HepG2 (cell line): Measurements from ENCODE around the gene STIP1. TPM values are rescaled to one million over a fixed set of nuclear protein-coding genes. Genes with fewer than 3 reads are reported as not detected.
A peak's percentile ranks its signal among the peaks of the same experiment; 100 is the strongest.

Experiments used
- AGO2 ChIP-seq: fragments of 200-400 bp; formaldehyde crosslinking; optimal IDR thresholded peaks from 2 replicates; pipeline ENCODE3; 2017; ENCODE audit warnings: mild to moderate bottlenecking, low read depth, low read length, moderate library complexity
- ATAD3A ChIP-seq: sonication (generic); formaldehyde crosslinking; IDR thresholded peaks from 2 replicates; pipeline ENCODE4 v1.4.0; 2020; ENCODE audit warnings: missing genetic modification reagents
- CCAR2 ChIP-seq: fragments of 200-400 bp; formaldehyde crosslinking; optimal IDR thresholded peaks from 2 replicates; pipeline ENCODE3; 2018; ENCODE audit warnings: low read depth, mild to moderate bottlenecking, low read length, moderate library complexity
- DZIP1 ChIP-seq: sonication (generic); formaldehyde crosslinking; IDR thresholded peaks from 2 replicates; pipeline ENCODE4 v1.5.0; 2020; ENCODE audit warnings: mild to moderate bottlenecking, missing genetic modification reagents
- HNRNPL ChIP-seq: fragments of 200-400 bp; formaldehyde crosslinking; IDR thresholded peaks from 2 replicates; pipeline ENCODE4 v1.6.1; 2017; ENCODE audit warnings: mild to moderate bottlenecking, low read depth, low read length
- MYNN ChIP-seq: sonication (generic); formaldehyde crosslinking; IDR thresholded peaks from 2 replicates; pipeline ENCODE4 v1.4.0; 2020; ENCODE audit warnings: mild to moderate bottlenecking, low read depth, missing genetic modification reagents
- NFE2L1 ChIP-seq: sonication (generic); formaldehyde crosslinking; IDR thresholded peaks from 2 replicates; pipeline ENCODE4 v1.4.0; 2020; ENCODE audit warnings: missing genetic modification reagents, mild to moderate bottlenecking, borderline replicate concordance
- POGZ ChIP-seq: sonication (generic); formaldehyde crosslinking; IDR thresholded peaks from 2 replicates; pipeline ENCODE4 v1.4.0; 2020; ENCODE audit warnings: mild to moderate bottlenecking, missing genetic modification reagents
- RNF2 ChIP-seq: fragments of 450-650 bp; conservative IDR thresholded peaks from 2 replicates; pipeline ENCODE4 v1.6.1; 2016; ENCODE audit warnings: low read depth
- SKIL ChIP-seq: sonication (generic); formaldehyde crosslinking; IDR thresholded peaks from 2 replicates; pipeline ENCODE4 v1.8.0; 2022; ENCODE audit warnings: missing genetic modification reagents, mild to moderate bottlenecking, moderate library complexity, borderline replicate concordance
- TAF1 ChIP-seq: sonication (generic); formaldehyde crosslinking; IDR thresholded peaks from 2 replicates; pipeline ENCODE4 v1.4.0; 2020; ENCODE audit warnings: missing genetic modification reagents
- TFDP1 ChIP-seq: IDR thresholded peaks from 2 replicates; pipeline ENCODE4 v1.6.1; 2016; ENCODE audit warnings: missing compliant biosample characterization, missing genetic modification reagents, borderline replicate concordance
- ZBTB14 ChIP-seq: sonication (generic); formaldehyde crosslinking; IDR thresholded peaks from 2 replicates; pipeline ENCODE4 v1.4.0; 2020; ENCODE audit warnings: missing genetic modification reagents
- ZBTB42 ChIP-seq: sonication (generic); formaldehyde crosslinking; IDR thresholded peaks from 2 replicates; pipeline ENCODE4 v1.5.0; 2020; ENCODE audit warnings: mild to moderate bottlenecking, missing genetic modification reagents
- ZFP82 ChIP-seq: sonication (generic); formaldehyde crosslinking; IDR thresholded peaks from 2 replicates; pipeline ENCODE4 v1.5.1; 2020; ENCODE audit warnings: mild to moderate bottlenecking, missing genetic modification reagents, borderline replicate concordance
- ZNF10 ChIP-seq: sonication (generic); formaldehyde crosslinking; IDR thresholded peaks from 2 replicates; pipeline ENCODE4 v1.4.0; 2020; ENCODE audit warnings: mild to moderate bottlenecking, low read depth, missing genetic modification reagents, borderline replicate concordance
- ZNF136 ChIP-seq: sonication (generic); formaldehyde crosslinking; IDR thresholded peaks from 2 replicates; pipeline ENCODE4 v1.8.1; 2022; ENCODE audit warnings: low read depth, mild to moderate bottlenecking, moderate library complexity, missing genetic modification reagents
- ZNF510 ChIP-seq: sonication (generic); formaldehyde crosslinking; IDR thresholded peaks from 2 replicates; pipeline ENCODE4 v1.4.0; 2020; ENCODE audit warnings: low read depth, mild to moderate bottlenecking, missing genetic modification reagents
- ZNF550 ChIP-seq: sonication (generic); formaldehyde crosslinking; IDR thresholded peaks from 2 replicates; pipeline ENCODE4 v1.4.0; 2020; ENCODE audit warnings: mild to moderate bottlenecking, missing genetic modification reagents, borderline replicate concordance
- polyA plus RNA-seq, 8 experiments: library from polyadenylated mRNA; depleted of rRNA in 3 of 8; stranded (reverse) in 7 of 8; unstranded in 1 of 8; fragments of >200 nt; fragmentation: Illumina TruSeq in 4 of 8; extraction: Trizol in 4 of 8; gene quantifications; 2 replicates each; pipeline versions ENCODE4 v1.2.1 to v1.2.3, GENCODE V29; 2011 to 2016; ENCODE audit warnings: low read depth in 4 of 8, missing spikeins in 1 of 8, mixed read lengths in 1 of 8; ENCODE audit not compliant: insufficient read depth in 1 of 8
- total RNA-seq, 5 experiments: library from RNA; depleted of rRNA; stranded (reverse); fragments of >200 nt; fragmentation: Illumina TruSeq; extraction: Trizol; gene quantifications; 2 replicates each; pipeline ENCODE4 v1.2.3, GENCODE V29; 2016; ENCODE audit warnings: low read depth in 1 of 5
- TF ChIP-seq, protein P1 (sequence below): sonication (generic); formaldehyde crosslinking; IDR thresholded peaks from 2 replicates; pipeline ENCODE4 v1.4.0; 2020; ENCODE audit warnings: missing genetic modification reagents, borderline replicate concordance

Gene STIP1
- total and polyA plus RNA-seq, 2 of the 13 experiments (the other 11 are each of a cell fraction or from before 2014, with no cell fraction given), result 81.1 to 217 TPM

- TF ChIP-seq ZNF550 (no peak), AGO2 (peak; percentile 86), NFE2L1 (CRISPR knock-in tag) (no peak), TAF1 (peak; percentile 81), MYNN (CRISPR knock-in tag) (0 out of 2 replicates have a peak, but pooled peaks have one; percentile 50), POGZ (no peak), HNRNPL (peak; percentile 35; the same call in 1 of the 2 replicates), ZNF10 (CRISPR knock-in tag) (no peak), SKIL (CRISPR knock-in tag) (no peak), RNF2 (0 out of 2 replicates have a peak, but pooled peaks have one; percentile 31), ZNF510 (CRISPR knock-in tag) (no peak), TFDP1 (CRISPR knock-in tag) (peak; percentile 69; the same call in 1 of the 2 replicates), ZFP82 (CRISPR knock-in tag) (peak; percentile 92; the same call in 1 of the 2 replicates), ZBTB14 (CRISPR knock-in tag) (peak; percentile 66), ZNF136 (CRISPR knock-in tag) (no peak; the same call in 1 of the 2 replicates), ZBTB42 (CRISPR knock-in tag) (no peak), CCAR2 (no peak), ATAD3A (CRISPR knock-in tag) (no peak), DZIP1 (CRISPR knock-in tag) (no peak)
- TF ChIP-seq, protein P1, sequence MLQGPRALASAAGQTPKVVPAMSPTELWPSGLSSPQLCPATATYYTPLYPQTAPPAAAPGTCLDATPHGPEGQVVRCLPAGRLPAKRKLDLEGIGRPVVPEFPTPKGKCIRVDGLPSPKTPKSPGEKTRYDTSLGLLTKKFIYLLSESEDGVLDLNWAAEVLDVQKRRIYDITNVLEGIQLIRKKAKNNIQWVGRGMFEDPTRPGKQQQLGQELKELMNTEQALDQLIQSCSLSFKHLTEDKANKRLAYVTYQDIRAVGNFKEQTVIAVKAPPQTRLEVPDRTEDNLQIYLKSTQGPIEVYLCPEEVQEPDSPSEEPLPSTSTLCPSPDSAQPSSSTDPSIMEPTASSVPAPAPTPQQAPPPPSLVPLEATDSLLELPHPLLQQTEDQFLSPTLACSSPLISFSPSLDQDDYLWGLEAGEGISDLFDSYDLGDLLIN (CRISPR knock-in tag), result no peak
These were observed 19.9 kb upstream of the STIP1 start, which contains the start of gene MACROD1 (continued) for GRCh38 chr11:64165842-64166635.
